Heart left ventricle (tissue), 16 donors: Measurements from ENCODE around the gene C16orf89. TPM values are rescaled to one million over a fixed set of nuclear protein-coding genes. Genes with fewer than 3 reads are reported as not detected.

Source experiments
- ATAC-seq, 4 donors: fragments of 200-7000 bp; cut with Tn5 transposase; one replicate each; pipeline ENCODE4 v1.9.1; 2020 to 2022; ENCODE audit warnings: moderate library complexity in 4 of 4, mild to moderate bottlenecking in 3 of 4, moderate number of reproducible peaks in 1 of 4
- DNase-seq, 5 donors: peaks; one replicate each; pipeline ENCODE4 v3.0.0-alpha.2; 2020
- H3K27ac ChIP-seq, 12 donors: fragments of 200-600 bp; sonication (generic) in 4 of 12; one replicate each; pipeline versions ENCODE4 v1.5.0 to v1.8.0; 2016 to 2022; ENCODE audit warnings: mild to moderate bottlenecking in 2 of 12
- H3K27me3 ChIP-seq, 9 donors: fragments of 200-600 bp; sonication (generic) in 2 of 9; one replicate each; pipeline versions ENCODE4 v1.5.1 to v1.8.0; 2016 to 2022; ENCODE audit warnings: mild to moderate bottlenecking in 3 of 9
- H3K36me3 ChIP-seq, 9 donors: fragments of 200-600 bp; sonication (generic) in 2 of 9; one replicate each; pipeline versions ENCODE4 v1.5.0 to v1.8.0; 2018 to 2022; ENCODE audit warnings: mild to moderate bottlenecking in 2 of 9
- H3K4me1 ChIP-seq, 12 donors: fragments of 200-600 bp; sonication (generic) in 4 of 12; one replicate each; pipeline versions ENCODE4 v1.5.0 to v1.8.0; 2016 to 2022; ENCODE audit warnings: mild to moderate bottlenecking in 3 of 12
- H3K4me3 ChIP-seq, 12 donors: fragments of 200-600 bp; sonication (generic) in 4 of 12; one replicate each; pipeline versions ENCODE4 v1.5.0 to v1.8.0; 2017 to 2022; ENCODE audit warnings: mild to moderate bottlenecking in 9 of 12, moderate library complexity in 4 of 12
- H3K9me3 ChIP-seq, 12 donors: fragments of 200-600 bp; sonication (generic) in 4 of 12; one replicate each; pipeline versions ENCODE4 v1.5.0 to v1.8.0; 2016 to 2022; ENCODE audit warnings: mild to moderate bottlenecking in 1 of 12
- POLR2A ChIP-seq, 2 donors: fragments of 450-650 bp; IDR thresholded peaks; one replicate each; pipeline ENCODE4 v1.6.1; 2017; ENCODE audit warnings: antibody characterized with exemption in 2 of 2, mild to moderate bottlenecking in 2 of 2, moderate library complexity in 2 of 2
- WGBS, 4 donors: extraction: QIAGEN DNeasy Blood & Tissue Kit in 2 of 4; methylation state at CpG; one replicate each; pipeline versions ENCODE4 v1.1.5 to v1.1.7; 2013 to 2018; 5-methylcytosine and 5-hydroxymethylcytosine counted together
- intact Hi-C, 10 donors: fragments of 100-400 bp; cut with DNase I; formaldehyde crosslinking; loops; one replicate each; pipeline versions ENCODE4 v1.11.1 to v1.14.2; 2022
- polyA plus RNA-seq, 2 donors: library from polyadenylated mRNA; stranded (reverse); fragments of 200-250 nt; gene quantifications; one replicate each; pipeline ENCODE4 v1.2.3, GENCODE V29; 2013
- total RNA-seq, 9 donors: library from RNA; depleted of rRNA in 2 of 9; stranded (reverse); fragments of >200 nt in 2 of 9; fragmentation: NEBNext Ultra II Directional in 3 of 9; extraction: Animal tissue kit (Norgen Biotek cat#: 25700) in 3 of 9; gene quantifications; one replicate each; pipeline versions ENCODE4 v1.1.0 to v1.2.4, GENCODE V29; 2016 to 2023
- TF ChIP-seq, protein P1 (sequence below), 12 donors: fragments of 200-600 bp; sonication (generic) in 4 of 12; IDR thresholded peaks; one replicate each; pipeline versions ENCODE4 v1.5.0 to v1.8.0; 2018 to 2022; ENCODE audit warnings: antibody characterized with exemption in 12 of 12, mild to moderate bottlenecking in 5 of 12
- donor health status: ischemic (EF 13 %, LVEDD 7.1; RV severe dilation, severe dysfunction).
- donor health status: healthy with polysubstance abuse.
- donor health status: DM: no; HTN: yes; CAD: no.
- donor health status: DM: no; HTN: no; CAD: no.
- donor health status: ischemic (EF 25% LVEDD 6.9; RV normal size, moderate dysfunction).
- donor health status: ischemic (EF 25% LVEDD 5.7; RV mildly dilated, moderate dysfunction).
- donor health status: healthy.
- donor health status: DM: yes; HTN: yes; CAD: no.
- donor health status: ischemic (EF 35%, LVEDD 5.7; RV mildly dilated, moderate dysfunction).
- donor health status: nonischemic (EF 11% LVEDD 7.7; RV severe dilation, severe dysfunction).
- donor health status: DM: yes; HTN: yes; CAD: no.
- donor health status: PGD.
- donor health status: ischemic (EF 29% LVEDD 5.4; RV normal size, mild dysfunction).
- donor health status: nonischemic (EF 23%, LVEDD 6.1; RV moderate dilation, normal function).

The C16orf89 gene
- total and polyA plus RNA-seq, 11 donors, result 0.26 to 38.4 (median 6.3) TPM

DNA sequence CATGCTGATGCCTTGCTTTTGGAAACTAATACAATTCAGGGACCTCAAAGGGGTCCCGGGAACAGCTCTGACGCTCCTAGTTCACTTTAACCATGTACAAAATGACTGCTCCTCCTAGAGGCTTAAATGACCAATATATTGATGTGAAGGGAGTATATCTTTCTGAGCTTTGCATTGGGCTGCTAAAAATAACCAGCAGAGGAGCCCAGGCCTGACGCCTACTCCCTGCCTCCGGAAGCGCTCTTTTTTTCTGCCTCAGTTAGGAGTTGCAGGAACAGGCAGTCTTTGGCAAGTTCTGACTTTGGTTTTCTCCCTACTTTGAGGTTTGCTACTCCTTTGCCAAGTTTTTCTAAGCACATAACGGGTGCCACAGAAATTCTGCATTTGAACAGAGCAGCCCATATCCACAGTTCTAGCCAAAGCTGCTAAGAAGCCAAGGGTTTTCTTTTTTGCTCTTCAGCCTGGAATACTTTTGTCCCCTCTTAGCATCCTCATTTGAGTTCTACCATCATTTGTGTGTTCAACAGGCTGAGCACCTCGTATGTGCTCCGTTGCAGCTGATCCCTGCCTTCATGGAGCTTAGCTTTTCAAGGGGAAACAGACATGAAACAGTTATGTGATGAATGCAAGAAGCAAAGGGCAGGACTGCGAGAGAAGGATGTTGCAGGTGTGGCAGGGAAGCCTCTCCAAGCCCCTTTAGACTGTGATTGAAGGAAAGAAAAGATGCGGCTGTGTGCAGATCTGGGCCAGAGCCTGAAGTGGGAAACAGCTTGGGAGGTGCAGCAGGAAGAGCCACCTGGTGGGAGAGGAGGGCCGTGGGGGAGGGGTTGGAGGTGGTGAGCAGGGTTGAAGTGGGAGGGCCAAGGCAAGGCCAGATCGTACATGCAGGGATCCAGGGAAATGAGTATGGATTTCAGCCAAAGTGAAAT, 29.3 kb downstream of the C16orf89 start:
- Histone ChIP-seq H3K27me3 (no peaks in the 10 kb centered on the region), H3K27ac (peak overlapping the region in 1 of 12 donors; percentile 43), H3K36me3 (no peaks in the 10 kb centered on the region), H3K4me1 (peaks cover 0 to 24% (median 15%) of the 10 kb centered on the region in 12 donors), H3K9me3 (no peaks in the 10 kb centered on the region), H3K4me3 (no peak overlapping the region)
- intact Hi-C loops, result no loop called here
- DNase-seq, result peak in 1 of 5 donors; percentile 14
- TF ChIP-seq POLR2A (IDR thresholded peaks at IDR 0.05), result no peak
- TF ChIP-seq, protein P1, sequence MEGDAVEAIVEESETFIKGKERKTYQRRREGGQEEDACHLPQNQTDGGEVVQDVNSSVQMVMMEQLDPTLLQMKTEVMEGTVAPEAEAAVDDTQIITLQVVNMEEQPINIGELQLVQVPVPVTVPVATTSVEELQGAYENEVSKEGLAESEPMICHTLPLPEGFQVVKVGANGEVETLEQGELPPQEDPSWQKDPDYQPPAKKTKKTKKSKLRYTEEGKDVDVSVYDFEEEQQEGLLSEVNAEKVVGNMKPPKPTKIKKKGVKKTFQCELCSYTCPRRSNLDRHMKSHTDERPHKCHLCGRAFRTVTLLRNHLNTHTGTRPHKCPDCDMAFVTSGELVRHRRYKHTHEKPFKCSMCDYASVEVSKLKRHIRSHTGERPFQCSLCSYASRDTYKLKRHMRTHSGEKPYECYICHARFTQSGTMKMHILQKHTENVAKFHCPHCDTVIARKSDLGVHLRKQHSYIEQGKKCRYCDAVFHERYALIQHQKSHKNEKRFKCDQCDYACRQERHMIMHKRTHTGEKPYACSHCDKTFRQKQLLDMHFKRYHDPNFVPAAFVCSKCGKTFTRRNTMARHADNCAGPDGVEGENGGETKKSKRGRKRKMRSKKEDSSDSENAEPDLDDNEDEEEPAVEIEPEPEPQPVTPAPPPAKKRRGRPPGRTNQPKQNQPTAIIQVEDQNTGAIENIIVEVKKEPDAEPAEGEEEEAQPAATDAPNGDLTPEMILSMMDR (IDR thresholded peaks at IDR 0.05), result no peak
- 43 to 55% (median 45%) methylated on average over 12 of the region's 12 CpGs for WGBS, 4 donors
- peak in 1 of 4 donors; percentile 40 for ATAC-seq

DNA sequence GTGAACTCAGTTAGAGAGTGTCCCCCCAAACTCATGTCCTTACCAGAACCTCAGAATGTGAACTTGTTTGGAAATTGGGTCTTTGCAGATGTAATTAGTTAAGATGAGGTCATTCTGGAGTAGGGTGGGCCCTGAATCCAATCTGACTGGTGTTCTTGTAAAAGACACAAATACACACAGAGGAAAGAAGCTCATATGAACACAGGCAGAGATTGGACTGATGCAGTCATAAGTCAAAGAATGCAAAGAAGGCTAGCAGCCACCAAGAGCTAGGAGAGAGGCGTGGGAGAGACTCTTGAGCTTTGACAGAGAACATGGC, 29.9 kb downstream of the C16orf89 start:
- no peaks in the 10 kb centered on the region for H3K27me3 ChIP-seq
- H3K36me3 ChIP-seq, result no peaks in the 10 kb centered on the region
- H3K4me3 ChIP-seq, result no peak overlapping the region
- WGBS, 4 donors, result 68 to 79% (median 78%) methylated on average over 1 of the region's 1 CpG
- peak overlapping the region in 1 of 12 donors; percentile 43 for H3K27ac ChIP-seq
- intact Hi-C loops, result no loop called here
- no peak for TF ChIP-seq POLR2A (IDR thresholded peaks at IDR 0.05)
- TF ChIP-seq, protein P1 (IDR thresholded peaks at IDR 0.05), result no peak
- ATAC-seq (no peak), DNase-seq (no peak)
- H3K4me1 ChIP-seq, result peaks cover 0 to 24% (median 15%) of the 10 kb centered on the region in 12 donors
- no peaks in the 10 kb centered on the region for H3K9me3 ChIP-seq

DNA sequence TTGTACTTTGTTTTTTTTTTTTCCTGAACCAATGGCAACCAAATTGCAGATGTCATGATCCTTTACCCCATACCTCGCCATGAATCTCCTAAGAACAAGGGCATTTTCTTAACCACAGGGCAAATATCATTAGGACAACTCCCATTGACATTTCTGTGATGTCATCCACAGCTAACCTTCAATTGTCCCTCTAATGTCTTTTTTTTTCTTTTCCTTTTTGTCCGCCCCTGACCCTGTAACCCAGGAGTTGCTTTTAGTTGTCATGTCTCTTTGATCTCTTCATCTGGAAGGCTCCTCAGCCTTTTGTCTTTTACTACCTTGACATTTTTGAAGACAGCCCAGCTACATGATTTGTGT, 31.6 kb downstream of the C16orf89 start:
- Histone ChIP-seq H3K9me3 (no peaks in the 10 kb centered on the region), H3K4me3 (peak overlapping the region; percentile 72 to 99 (median 89)), H3K27me3 (no peaks in the 10 kb centered on the region), H3K36me3 (peaks cover 0 to 9% (median 4%) of the 10 kb centered on the region in 9 donors), H3K4me1 (peaks cover 0 to 24% (median 15%) of the 10 kb centered on the region in 12 donors), H3K27ac (peak overlapping the region in 9 of 12 donors; percentile 9 to 74 (median 70))
- ATAC-seq (no peak), DNase-seq (no peak)
- TF ChIP-seq POLR2A (IDR thresholded peaks at IDR 0.05), result no peak
- TF ChIP-seq, protein P1 (IDR thresholded peaks at IDR 0.05), result no peak
- 7 to 22% (median 15%) methylated on average over 2 of the region's 2 CpGs for WGBS, 4 donors
- intact Hi-C loops, result no loop called here
